Muscle of arm (tissue), 14 donors: ENCODE results near the gene HHATL. TPM values are rescaled to one million over a fixed set of nuclear protein-coding genes. Genes with fewer than 3 reads are reported as not detected.

Experiments used
- DNase-seq: peaks from one replicate; pipeline ENCODE4 v3.0.0-alpha.2; 2013
- long read RNA-seq, 11 donors: transcript quantifications; one replicate each; lab custom pipeline, GENCODE V29; 2026
- polyA plus RNA-seq, 12 donors: library from polyadenylated mRNA; unstranded; fragments of 120-200 nt; gene quantifications; one replicate each; pipeline ENCODE4 v1.2.1, GENCODE V29; 2013; ENCODE audit not compliant: insufficient read length in 12 of 12

Gene HHATL
- polyA plus RNA-seq: 10 to 100 TPM in 10 of 12 donors, not detected in 2; 19.8 to 84.2 (median 57.7) TPM
- long read RNA-seq, donor 1: 0 reads
- long read RNA-seq, donor 2, partial matches to known transcripts: 0 of 4 reads
- long read RNA-seq, donor 2, other reads (novel, unspliced or antisense): 0 of 4 reads
- long read RNA-seq, donor 3, partial matches to known transcripts: 0 of 7 reads
- long read RNA-seq, donor 3, other reads (novel, unspliced or antisense): 0 of 7 reads
- long read RNA-seq, donor 4, partial matches to known transcripts: 0 of 4 reads
- long read RNA-seq, donor 4, other reads (novel, unspliced or antisense): 0 of 4 reads
- long read RNA-seq, donor 5, partial matches to known transcripts: 0 of 7 reads
- long read RNA-seq, donor 5, other reads (novel, unspliced or antisense): 0 of 7 reads
- long read RNA-seq, donor 6, partial matches to known transcripts: 0 of 2 reads
- long read RNA-seq, donor 6, other reads (novel, unspliced or antisense): 0 of 2 reads
- long read RNA-seq, donor 7, partial matches to known transcripts: 0 of 5 reads
- long read RNA-seq, donor 7, other reads (novel, unspliced or antisense): 0 of 5 reads
- long read RNA-seq, donor 8, partial matches to known transcripts: 5 of 15 reads
- long read RNA-seq, donor 8, other reads (novel, unspliced or antisense): 0 of 15 reads
- long read RNA-seq, donor 9, partial matches to known transcripts: 0 of 4 reads
- long read RNA-seq, donor 9, other reads (novel, unspliced or antisense): 0 of 4 reads
- long read RNA-seq, donor 10, transcript HHATL-209 (3 exons, 702 nt): major isoform, 5 of 16 reads
- long read RNA-seq, donor 10, partial matches to known transcripts: 5 of 16 reads
- long read RNA-seq, donor 10, other reads (novel, unspliced or antisense): 0 of 16 reads
- long read RNA-seq, donor 11, partial matches to known transcripts: 0 of 3 reads
- long read RNA-seq, donor 11, other reads (novel, unspliced or antisense): 0 of 3 reads

GRCh38 chr3:42702066-42702951, at the start of gene HHATL:
Gene HHATL, minus strand, starts transcription at chr3:42702798. Its CDS starts 1,972 bp downstream, at chr3:42700826.
- DNase-seq: peak; percentile 9

GRCh38 chr3:42751609-42752008, 49.0 kb upstream of the HHATL start:
- DNase-seq: no peak

GRCh38 chr3:42750834-42751233, 48.2 kb upstream of the HHATL start:
- DNase-seq: no peak

GRCh38 chr3:42749753-42750231, 47.2 kb upstream of the HHATL start:
- DNase-seq: no peak

- no peak for DNase-seq
These were observed 46.6 kb upstream of the HHATL start for GRCh38 chr3:42749025-42749752.

- no peak for DNase-seq
These were observed 45.0 kb upstream of the HHATL start for GRCh38 chr3:42747581-42747980.

- no peak for DNase-seq
These were observed 44.2 kb upstream of the HHATL start for GRCh38 chr3:42746455-42747450.

- no peak for DNase-seq
These were observed 43.3 kb upstream of the HHATL start for GRCh38 chr3:42745776-42746454.

GRCh38 chr3:42745291-42745745, 42.7 kb upstream of the HHATL start:
- DNase-seq: no peak

GRCh38 chr3:42743204-42743995, 40.8 kb upstream of the HHATL start:
- no peak for DNase-seq

- no peak for DNase-seq
These were observed 40.1 kb upstream of the HHATL start for GRCh38 chr3:42742688-42743087.

GRCh38 chr3:42742259-42742658, 39.7 kb upstream of the HHATL start:
- DNase-seq: no peak

- no peak for DNase-seq
These were observed 39.2 kb upstream of the HHATL start for GRCh38 chr3:42741796-42742195.

- DNase-seq: no peak
These were observed 37.0 kb upstream of the HHATL start for GRCh38 chr3:42739401-42740158.

GRCh38 chr3:42736531-42736930, 33.9 kb upstream of the HHATL start:
- no peak for DNase-seq

- DNase-seq: no peak
These were observed 33.5 kb upstream of the HHATL start for GRCh38 chr3:42736081-42736480.

- no peak for DNase-seq
These were observed 33.0 kb upstream of the HHATL start for GRCh38 chr3:42735615-42736014.
